GM19438 (cell line): ENCODE data around the gene INAFM1.

Experiments used
- ATAC-seq: cut with Tn5 transposase; IDR thresholded peaks from one replicate; pipeline ENCODE4 v1.9.1; 2021; ENCODE audit warnings: low read depth; ENCODE audit not compliant: unreplicated experiment

Gene INAFM1

DNA sequence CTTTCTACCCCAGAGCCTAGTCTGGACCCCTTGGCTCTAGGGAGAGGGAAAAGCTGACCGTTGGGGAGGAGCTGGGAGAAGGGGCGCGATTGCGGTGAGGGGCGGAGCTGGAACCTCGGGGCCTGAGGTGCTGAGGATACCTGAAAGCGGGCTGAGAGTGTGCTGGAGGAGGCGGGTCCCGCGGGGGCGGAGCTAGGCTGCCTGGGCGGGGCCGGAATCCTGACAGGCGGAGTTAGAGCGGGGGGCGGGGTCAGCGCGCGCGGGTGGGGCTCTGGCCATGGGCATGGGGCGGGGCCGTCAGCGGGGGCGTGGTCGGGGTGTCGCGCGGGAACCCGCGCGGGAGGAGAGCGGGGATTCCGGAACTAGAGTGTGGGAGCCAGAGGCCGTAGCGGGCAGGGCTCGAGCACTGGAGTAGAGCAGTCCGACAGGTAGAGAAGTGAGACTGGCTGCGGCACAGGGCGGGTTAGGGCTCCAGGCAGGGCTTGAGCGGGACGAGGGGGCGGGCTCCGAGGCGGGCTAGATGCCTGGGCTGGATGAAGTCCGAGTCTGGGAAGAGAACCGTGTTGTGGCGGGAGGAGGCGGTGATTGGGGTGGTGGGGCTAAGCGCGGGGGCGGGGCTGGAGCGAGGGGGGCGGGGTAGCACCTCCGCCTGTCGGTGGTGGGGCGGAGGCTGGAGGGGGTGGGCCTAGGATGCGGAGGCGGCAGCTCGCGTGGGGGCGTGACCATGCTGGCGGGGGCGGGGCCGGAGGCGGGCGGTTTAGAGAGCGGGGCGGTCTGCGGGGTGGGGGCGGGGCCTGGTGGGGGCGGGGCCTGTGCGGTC is at the start of gene INAFM1:
Gene INAFM1 (plus strand): TSS at position 815 of the 820 bp plus-strand sequence. CDS start 35 bp downstream, outside the sequence.
- peak; percentile 53 for ATAC-seq

DNA sequence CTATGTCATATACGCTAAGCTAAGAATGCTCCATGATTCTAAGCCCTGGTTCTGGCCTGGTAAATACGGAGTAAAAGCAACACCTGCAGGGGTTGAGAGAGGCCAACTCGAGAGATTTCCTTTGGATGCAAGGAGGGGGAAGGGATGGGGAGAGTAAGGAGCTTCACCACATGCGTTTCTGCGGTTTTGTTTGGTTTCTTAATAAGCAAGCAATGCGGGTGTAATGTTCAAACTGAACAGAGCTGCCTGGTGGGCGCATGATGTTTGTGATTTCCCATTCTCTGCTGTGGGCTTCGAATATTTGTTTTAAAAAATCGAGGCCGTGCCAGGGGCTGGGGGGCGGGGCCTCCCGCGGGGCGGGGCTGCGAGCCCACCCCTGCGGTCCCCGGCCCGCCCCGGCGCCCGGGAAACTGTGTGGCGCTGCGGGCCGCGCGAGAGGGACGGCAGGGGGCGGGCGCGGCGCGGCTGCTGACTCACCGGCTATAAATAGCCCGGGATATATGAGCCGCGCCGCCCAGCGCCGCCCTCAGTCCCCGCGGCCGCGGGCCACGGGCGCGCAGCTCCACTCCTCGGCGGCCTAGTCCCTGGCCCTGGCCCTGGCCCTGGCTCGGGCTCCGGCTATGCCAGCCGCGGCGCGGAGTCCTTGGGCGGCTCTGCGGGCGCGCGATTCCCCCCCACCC is 48.8 kb upstream of the INAFM1 start:
- no peak for ATAC-seq

DNA sequence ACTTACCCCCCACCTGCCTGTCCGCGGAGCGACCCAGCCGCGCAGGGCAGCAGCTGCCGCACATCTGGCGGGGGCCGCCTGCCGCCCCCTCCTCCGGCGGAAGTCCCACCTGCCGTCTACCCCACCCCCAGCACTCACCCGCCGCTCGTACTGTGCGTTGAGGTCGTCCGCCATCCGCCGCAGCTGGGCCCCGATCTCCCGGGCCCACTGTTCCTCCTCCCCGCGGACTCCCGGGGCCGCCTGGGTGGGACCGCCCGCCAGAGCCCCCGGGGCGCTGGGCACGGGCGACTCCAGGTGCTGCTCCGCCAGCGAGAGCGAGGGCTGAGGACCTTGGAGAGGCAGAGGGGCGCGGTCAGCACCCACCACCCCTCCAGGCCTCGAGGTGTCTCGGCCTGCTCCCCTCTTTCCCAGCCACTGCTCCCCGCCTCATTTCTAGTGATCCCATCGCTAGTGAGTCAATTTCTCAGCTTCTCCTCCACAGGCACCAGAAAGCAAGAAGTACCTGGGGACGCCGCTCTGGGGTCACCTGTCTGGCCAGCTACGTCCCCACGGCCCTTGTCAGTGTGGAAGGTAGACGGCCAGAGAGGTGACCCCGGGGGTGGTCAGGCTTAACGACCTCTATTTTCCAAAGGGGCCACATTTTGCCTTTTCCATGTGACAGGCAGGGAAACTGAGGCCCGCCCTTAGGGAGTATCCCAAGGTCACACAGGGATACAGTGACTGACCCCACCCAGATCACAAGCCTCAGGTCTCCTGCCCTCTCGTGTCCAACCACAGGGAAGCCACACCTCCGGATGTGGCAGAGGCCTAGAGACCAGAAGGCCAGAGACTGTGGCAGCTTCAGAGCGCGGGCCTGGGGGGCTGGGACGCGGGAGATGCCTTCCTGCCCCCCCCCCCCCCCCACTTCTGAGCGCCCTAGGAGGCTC is 48.0 kb upstream of the INAFM1 start:
- ATAC-seq = no peak

DNA sequence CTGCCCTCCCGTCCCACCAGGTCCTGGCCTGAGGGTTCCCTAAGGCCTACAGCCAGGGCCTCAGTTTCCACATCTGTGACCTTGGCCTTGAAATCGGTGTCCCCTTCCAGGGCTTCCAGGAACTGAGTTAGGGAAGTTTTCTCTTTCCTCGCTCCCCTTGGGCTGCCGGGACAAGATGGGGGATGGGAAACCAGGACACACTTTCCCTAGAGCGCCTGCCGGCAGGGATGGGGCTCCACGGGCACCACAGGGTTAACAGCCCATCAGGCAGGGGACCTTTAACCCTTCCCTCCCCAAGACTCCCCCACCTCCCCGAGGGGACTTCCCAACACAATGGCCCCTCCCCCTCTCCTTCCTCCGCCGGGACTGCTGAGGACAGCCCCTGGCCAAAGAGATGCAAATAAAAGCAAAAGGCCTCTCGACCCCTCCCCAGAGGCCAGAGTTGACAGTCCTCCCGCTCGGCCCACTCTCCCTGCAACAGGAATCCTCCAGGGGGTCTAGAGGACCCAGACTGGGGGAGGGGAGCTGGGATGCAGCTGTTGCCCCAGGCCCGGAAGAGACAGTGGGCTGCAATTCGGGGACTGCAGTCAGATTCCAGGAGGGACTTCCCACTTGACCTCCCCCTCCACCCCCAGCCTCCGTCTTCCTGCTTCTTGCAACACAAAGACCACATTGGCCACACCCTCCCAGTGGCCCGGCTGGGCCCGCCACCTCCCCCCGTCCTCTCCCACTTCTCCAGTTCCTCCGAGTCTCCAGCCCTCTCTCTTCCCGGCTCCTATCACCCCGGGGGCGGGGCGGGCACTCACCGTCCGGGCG is 47.1 kb upstream of the INAFM1 start:
- no peak for ATAC-seq

DNA sequence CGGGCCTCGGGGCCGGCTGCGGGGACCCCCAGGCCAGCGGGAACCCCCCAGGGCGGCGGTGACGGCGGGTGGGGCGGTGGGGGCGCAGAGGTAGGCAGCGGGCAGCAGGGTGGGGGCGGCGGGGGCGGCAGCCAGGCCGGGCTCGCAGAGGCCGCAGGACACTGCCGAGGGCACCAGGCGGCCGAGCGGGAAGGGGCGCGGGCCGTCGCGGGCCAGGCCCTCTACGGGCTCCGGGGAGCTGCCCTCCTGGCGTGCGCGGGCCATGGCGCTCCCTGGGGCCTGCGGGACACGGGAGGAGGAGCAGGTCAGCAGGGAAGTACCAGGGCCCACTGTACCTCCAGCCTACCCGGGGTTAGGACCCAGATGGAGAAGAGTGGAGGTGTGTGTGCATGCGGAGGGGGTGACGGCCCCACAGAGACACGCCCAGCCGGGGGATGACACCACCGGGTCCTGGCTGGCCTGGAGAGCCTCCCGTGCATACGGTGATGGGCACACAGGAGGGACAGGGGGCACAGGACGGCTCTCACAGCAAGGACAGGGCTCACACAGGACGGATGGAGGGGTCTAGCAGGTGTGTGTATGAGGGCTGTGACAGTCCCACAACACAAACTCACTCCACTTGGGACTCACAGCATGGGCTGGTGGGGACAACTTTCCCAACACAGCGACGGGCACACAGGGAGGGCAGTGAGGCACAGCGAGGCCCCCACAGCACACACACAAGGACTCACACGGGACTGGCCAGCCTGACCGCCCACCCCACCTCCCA is 46.3 kb upstream of the INAFM1 start:
- ATAC-seq = no peak

DNA sequence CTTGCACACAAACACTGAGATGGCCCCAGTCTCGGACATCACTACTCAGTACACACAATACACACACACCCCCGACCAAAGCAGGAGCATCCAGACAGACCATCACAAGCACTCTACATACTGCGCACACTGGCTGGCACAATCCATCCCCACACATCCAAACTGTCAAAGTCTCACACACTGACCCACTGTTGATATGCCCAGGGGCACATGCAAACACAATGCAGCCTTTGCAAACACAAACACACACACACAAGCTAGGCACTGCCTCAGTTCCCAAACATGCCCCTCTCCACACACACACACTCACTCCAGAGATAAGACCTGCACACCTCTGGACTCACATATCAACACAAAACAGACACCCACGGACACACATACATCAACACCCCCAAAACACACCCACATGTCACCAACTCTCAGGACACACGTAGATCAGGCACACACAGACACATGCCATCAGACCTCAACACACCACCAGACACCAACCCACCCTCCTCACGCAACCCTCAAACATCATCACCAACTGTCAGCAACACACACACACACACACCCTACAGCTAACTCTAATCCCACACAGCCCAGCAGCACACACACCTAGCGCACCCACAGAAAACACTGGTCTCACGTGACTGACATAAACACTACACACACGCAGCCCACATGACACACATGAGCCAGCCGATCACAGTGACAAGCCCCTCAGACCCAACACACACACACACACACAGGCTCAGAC is 45.6 kb upstream of the INAFM1 start:
- ATAC-seq = no peak

DNA sequence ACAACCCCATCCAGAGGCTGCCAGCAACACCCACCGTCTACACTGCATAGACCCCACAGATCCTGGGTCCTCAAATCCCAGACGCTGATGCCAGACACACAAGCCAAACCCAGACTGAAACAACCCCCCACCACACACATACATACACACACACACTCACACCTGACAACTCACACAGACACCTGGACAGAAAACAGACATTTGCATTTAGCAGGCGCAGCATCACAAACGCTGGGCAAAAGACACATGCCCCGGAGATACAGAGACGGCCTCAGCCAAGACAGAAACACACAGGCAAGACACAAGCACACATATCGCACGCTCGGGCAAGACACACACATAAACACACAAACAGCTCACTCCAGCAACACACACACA is 45.0 kb upstream of the INAFM1 start:
- ATAC-seq = no peak

DNA sequence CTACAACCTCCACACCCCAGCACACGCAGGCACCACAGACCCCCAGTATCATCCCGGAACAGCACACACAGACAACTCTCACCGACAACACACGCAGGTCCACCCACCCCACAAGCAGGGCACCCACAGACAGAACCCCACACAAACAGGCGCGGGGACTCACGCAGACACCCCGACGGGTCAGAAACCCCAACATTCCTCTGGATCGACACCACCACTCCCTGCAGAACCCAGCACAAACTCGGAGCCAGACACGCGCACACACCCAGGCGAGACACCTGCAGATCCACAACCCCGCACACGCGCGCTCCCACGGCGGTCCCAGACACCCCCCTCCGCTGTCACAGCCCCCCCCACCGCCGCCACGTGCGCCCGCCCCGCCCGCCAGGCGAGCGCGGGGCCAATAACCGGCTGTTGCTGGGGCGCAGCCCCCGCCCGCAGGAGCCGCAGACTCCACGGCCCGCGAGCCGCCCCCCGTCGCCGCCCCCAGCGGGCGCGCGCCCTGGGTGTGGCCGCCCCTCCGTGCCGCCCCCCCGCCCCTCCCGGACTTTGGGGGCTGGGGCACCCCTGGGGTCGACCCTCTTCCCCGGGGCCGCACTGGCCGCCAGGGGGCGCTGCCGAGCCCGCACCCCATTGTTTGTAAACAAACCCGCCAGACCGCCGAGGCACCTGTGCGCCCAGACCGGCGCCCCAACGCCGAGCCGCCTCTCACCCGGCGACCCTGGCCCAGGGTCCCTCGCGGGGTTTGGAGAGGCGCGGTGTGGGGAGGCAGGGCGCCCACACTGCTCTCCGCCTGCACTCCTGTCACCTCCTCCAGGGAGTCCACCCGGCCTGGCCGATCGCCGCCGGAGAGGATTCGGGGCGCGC is 44.4 kb upstream of the INAFM1 start:
- no peak for ATAC-seq

DNA sequence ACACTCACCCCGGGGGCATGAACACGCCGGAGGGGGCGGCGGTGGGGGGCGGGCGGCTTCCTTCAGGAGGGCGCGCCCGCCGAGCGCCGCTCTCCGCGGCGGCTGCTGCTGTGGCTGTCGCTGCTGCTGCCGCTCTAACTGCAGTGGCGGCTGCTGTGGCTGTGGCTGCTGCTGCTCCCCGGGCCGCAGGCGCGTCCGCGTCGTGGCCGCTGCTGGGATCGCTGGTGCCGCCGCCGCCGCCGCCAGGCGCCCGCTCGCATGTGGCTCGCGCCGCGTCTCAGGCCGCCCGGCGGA is 43.8 kb upstream of the INAFM1 start, which contains the start of gene BBC3:
Gene BBC3 (minus strand): TSS at position 279 of the 294 bp plus-strand sequence. CDS start 2,768 bp downstream, outside the sequence.
- ATAC-seq = no peak

DNA sequence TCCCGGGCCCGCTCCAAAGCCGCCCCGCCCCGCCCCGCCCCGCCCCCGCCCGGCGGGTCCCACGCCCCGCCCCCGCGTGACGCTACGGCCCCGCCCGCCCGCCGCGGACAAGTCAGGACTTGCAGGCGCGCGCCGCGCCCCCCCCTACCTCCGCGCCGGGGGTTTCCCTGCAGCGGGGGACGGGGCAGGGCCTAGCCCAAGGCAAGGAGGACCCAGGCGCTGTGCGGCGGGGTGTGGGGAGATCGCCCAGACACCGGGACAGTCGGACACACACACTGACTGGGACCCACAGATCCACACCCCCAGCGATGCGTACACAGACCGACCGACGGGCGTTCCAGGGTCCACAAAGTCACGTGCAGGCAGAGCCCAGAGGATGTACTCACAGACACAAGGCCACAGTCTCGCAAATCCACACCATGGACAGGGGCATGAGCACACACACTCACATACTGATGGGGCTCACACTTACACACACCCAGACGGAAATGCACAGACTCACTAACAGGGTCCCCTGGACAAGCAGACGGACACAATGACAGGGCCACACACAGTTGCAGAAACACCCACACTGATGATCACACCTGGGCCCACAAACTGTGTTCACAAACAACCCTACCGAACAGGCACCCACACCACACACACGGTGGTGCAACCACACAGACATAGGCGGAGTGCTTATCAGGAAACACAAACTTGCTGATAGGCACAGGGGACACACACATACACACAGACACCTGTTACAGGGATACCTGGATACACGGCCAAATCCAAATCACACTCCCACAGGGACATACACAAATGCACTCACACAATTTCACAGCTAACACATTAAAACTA is 43.2 kb upstream of the INAFM1 start:
- ATAC-seq = no peak

DNA sequence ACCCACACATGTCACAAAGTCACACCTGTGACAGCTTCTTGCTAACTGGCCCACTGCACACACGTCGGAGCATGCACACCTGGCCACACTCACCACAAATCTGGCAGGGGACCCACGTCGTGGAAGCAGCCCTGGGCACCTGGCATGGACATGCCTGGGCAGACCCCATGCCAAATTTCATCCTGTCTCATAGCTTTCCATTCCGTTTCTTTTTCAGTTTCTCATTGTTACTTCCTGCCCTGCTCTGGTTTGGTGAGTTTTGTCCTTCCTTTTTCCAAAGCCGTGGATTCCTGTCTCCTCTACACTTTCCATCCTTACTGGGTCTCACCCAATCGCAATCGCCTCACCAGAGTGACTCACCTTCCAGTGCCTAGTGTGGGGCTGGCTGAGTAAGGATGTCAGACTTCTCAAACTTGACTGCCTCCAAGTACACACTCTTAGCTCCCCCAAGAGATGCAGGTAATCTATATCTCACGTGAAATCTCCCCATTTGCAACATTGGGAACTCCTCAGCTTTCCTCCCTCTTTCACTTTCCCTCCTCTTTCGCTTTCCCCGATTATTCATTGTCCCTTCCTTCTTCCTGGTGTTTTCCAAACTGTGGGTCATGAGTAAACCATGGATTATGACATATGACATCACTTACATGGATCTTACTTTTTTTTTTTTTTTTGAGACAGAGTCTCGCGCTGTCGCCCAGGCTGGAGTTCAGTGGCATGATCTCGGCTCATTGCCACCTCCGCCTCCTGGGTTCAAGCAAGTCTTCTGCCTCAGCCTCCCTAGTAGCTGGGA is 42.1 kb upstream of the INAFM1 start:
- ATAC-seq = no peak

DNA sequence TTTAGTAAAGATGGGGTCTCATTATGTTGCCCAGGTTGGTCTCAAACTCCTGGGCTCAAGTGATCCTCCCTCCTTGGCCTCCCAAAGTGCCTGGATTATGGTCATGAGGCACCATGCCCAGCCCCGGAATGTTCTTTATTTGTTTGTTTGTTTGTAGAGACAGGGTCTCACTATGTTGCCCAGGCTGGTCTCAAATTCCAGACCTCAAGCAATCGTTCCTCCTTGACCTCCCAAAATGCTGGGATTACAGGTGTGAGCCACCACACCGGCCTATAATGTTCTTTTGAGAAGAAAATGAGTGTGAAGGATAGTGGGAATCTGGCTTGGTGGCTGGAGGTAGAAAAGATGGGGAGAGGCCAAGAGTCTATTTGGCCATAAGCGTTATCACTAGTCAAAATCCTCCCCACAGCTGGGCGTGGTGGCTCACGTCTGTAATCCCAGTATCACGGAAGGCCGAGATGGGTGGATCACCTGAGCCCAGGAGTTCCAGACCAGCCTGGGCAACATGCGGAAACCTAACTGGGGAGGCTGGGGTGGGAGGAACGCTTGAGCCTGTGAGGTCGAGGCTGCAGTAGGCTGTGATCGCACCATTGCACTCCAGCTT is 38.5 kb upstream of the INAFM1 start:
- ATAC-seq = no peak

DNA sequence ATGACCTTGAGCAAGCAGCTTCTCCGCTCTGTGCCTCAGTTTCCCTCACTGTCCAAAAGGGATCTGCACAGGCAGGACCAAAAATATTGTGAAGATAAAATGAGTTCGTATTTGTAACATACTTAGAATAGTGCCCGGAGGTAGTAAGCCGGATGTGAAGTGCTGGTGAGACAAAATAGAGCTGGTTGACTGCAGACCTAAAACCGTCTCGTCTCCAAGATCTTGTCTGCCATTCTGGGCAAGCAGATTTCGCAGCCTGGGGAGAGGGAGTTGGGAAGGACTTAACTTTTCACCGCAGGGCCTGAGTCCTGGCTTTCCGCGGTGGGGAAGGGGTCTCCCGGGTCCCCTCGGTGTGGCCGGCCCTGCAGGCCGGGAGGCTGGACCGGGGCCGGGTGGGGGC is 35.5 kb upstream of the INAFM1 start:
- no peak for ATAC-seq

DNA sequence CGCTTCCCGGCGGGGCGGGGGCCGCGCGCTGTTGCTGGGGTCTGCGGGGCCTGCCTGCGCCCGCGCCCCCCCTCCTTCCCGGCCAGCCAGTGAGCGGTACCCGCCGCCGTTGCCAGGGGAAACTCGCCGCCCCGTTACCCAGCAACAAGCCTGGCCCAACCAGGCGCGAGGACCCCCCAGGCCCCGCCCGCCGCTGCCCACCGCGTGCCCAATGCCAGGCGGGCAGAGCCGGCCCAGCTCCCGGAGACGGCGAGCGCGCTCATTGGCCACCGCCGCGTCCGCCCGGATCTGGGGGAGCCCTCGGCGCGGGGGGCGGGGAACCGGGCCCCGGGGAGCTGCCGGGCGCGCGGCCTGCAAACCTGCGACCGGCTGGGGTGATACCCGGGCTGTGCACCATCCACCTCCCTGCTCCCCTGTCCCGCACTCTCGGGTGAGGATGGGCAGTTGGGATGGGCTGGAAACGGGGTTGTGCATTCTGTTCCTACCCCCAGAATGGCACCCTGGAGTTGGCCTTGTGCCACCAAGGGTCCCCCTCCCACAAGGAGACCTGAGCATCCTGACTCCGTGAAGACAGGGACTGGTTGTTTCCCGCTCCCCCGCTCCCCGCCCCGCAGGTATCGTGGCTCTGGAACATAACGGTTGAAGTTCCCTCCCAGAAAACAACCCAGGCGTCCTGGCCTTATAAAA is 34.9 kb upstream of the INAFM1 start:
- ATAC-seq = no peak

DNA sequence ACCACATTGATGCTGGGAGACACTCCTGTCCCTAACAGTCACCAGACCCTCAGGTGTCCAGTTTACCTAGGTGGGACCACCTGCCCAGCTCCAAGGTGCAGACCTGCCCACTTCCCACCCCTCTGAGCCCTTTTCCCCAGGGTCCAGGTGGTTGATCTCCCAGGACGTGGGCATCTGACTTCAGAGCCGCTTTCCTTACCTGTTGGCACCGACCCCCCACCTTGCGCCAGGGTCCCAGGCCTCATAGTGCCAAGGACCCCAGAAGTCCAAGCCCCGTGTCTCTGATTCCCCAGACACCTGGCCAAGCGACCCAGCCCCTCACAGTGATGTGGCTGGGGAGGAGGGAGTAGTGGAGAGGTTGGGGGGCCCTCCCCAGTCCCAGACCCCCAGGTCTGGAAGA is 34.1 kb upstream of the INAFM1 start:
- no peak for ATAC-seq
